Endothelial cell of umbilical vein (primary cell): Measurements from ENCODE around the gene KCNA2. TPM values are rescaled to one million over a fixed set of nuclear protein-coding genes. Genes with fewer than 3 reads are reported as not detected.

Experiments
- BruUV-seq: library from RNA; stranded (reverse); fragments of 400-500 nt; replicated peaks from 2 replicates; lab custom pipeline; 2021; lab: Mats Ljungman, UMichigan
- CTCF ChIA-PET: fragments of 300-600, 350-600 bp; sonication (Branson Sonifier 250); formaldehyde crosslinking; loops from one replicate; lab custom pipeline; 2021; ENCODE audit warnings: antibody characterized with exemption, inconsistent platforms; lab: Charles Lee
- POLR2A ChIA-PET: fragments of 300-600, 350-600 bp; sonication (Branson Sonifier 250); formaldehyde crosslinking; loops from one replicate; lab custom pipeline; 2021; ENCODE audit warnings: antibody characterized with exemption, inconsistent platforms; lab: Charles Lee
- DNase-seq: peaks from one replicate; pipeline ENCODE4 v3.0.0-alpha.2; 2011; ENCODE audit warnings: low read depth, low spot score
- FAIRE-seq: peaks from 2 replicates; lab custom pipeline; 2011; peaks lifted over from hg19 to GRCh38; lab: Jason Lieb, UNC
- H2AFZ ChIP-seq: 2 replicates; pipeline ENCODE4 v1.6.0; 2012; ENCODE audit warnings: low read depth, low read length, control low read depth, inconsistent platforms
- H3K27ac ChIP-seq: 2 replicates; pipeline ENCODE4 v1.5.1; 2011; ENCODE audit warnings: low read depth, mild to moderate bottlenecking, control low read depth, low read length, moderate library complexity; ENCODE audit not compliant: insufficient read depth
- H3K27me3 ChIP-seq, 2 experiments: 2 replicates each; pipeline versions ENCODE4 v1.6.0 to v1.6.1; 2011; ENCODE audit warnings: low read length in 2 of 2, mixed read lengths in 1 of 2; ENCODE audit not compliant: control insufficient read depth in 2 of 2, insufficient read depth in 2 of 2
- H3K36me3 ChIP-seq, 2 experiments: 2 replicates in 1 of 2; 3 replicates in 1 of 2; pipeline ENCODE4 v1.5.1; 2011; ENCODE audit warnings: low read length in 2 of 2, mild to moderate bottlenecking in 1 of 2, moderate library complexity in 1 of 2; ENCODE audit not compliant: control insufficient read depth in 2 of 2, insufficient read depth in 2 of 2; ENCODE audit errors: extremely low read depth in 1 of 2
- H3K4me1 ChIP-seq: 3 replicates; pipeline ENCODE4 v1.5.1; 2011; ENCODE audit warnings: mild to moderate bottlenecking, low read length; ENCODE audit not compliant: control insufficient read depth, insufficient read depth; ENCODE audit errors: extremely low read depth
- H3K4me2 ChIP-seq: 2 replicates; pipeline ENCODE4 v1.6.1; 2011; ENCODE audit warnings: low read length, control low read depth, mixed read lengths; ENCODE audit not compliant: insufficient read depth
- H3K4me3 ChIP-seq, 3 experiments: fragments of 200-600 bp in 1 of 3; sonication (generic), shearing (Covaris generic) in 1 of 3; replicated peaks in 1 of 3; 2 replicates each; pipeline ENCODE4 v1.5.1; 2011 to 2016; ENCODE audit warnings: control low read depth in 3 of 3, low read length in 3 of 3, mild to moderate bottlenecking in 2 of 3, inconsistent platforms in 1 of 3, low read depth in 1 of 3, moderate library complexity in 1 of 3; ENCODE audit not compliant: insufficient read depth in 1 of 3
- H3K79me2 ChIP-seq: 2 replicates; pipeline ENCODE4 v1.6.0; 2012; ENCODE audit warnings: low read length, inconsistent platforms; ENCODE audit not compliant: control insufficient read depth, insufficient read depth
- H3K9ac ChIP-seq: replicated peaks from 2 replicates; pipeline ENCODE3; 2011; ENCODE audit warnings: low read length, control low read depth; ENCODE audit not compliant: insufficient read depth; ENCODE audit errors: extremely low read depth
- H3K9me1 ChIP-seq: replicated peaks from 3 replicates; pipeline ENCODE4 v1.6.0; 2011; ENCODE audit warnings: mild to moderate bottlenecking, low read length; ENCODE audit not compliant: control insufficient read depth, insufficient read depth; ENCODE audit errors: extremely low read depth
- H3K9me3 ChIP-seq: replicated peaks from 2 replicates; pipeline ENCODE4 v1.5.1; 2012; ENCODE audit warnings: low read length, inconsistent platforms; ENCODE audit not compliant: control insufficient read depth, insufficient read depth
- H4K20me1 ChIP-seq: replicated peaks from 2 replicates; pipeline ENCODE3; 2011; ENCODE audit warnings: mild to moderate bottlenecking, low read length; ENCODE audit not compliant: control insufficient read depth, insufficient read depth; ENCODE audit errors: extremely low read depth
- CTCF ChIP-seq, 2 donors: IDR thresholded peaks; 1 replicate in 1 of 2; 2 replicates in 1 of 2; pipeline ENCODE4 v1.5.1; 2011; ENCODE audit warnings: low read length in 2 of 2, mild to moderate bottlenecking in 2 of 2, moderate library complexity in 2 of 2, control low read depth in 1 of 2, inconsistent platforms in 1 of 2, low read depth in 1 of 2; ENCODE audit not compliant: insufficient read depth in 1 of 2; ENCODE audit errors: extremely low read depth in 1 of 2
- FOS ChIP-seq: IDR thresholded peaks from 2 replicates; pipeline ENCODE4 v1.6.1; 2011; ENCODE audit warnings: mild to moderate bottlenecking, low read length, moderate library complexity, borderline replicate concordance; ENCODE audit not compliant: insufficient read depth
- GATA2 ChIP-seq: IDR thresholded peaks from 2 replicates; pipeline ENCODE4 v1.7.0; 2011; ENCODE audit warnings: low read depth, mild to moderate bottlenecking, moderate library complexity, mixed read lengths, low read length; ENCODE audit not compliant: insufficient read length, insufficient read depth
- JUN ChIP-seq: IDR thresholded peaks from 2 replicates; pipeline ENCODE4 v1.6.1; 2011; ENCODE audit warnings: borderline replicate concordance, low read depth; ENCODE audit not compliant: insufficient read length, insufficient read depth
- MYC ChIP-seq: IDR thresholded peaks from one replicate; pipeline ENCODE4 v1.6.1; 2011; ENCODE audit warnings: mild to moderate bottlenecking, low read depth, low read length
- POLR2A ChIP-seq: IDR thresholded peaks from 2 replicates; pipeline ENCODE4 v1.6.1; 2012; ENCODE audit warnings: low read depth, mild to moderate bottlenecking, control low read depth, low read length
- dilution Hi-C: fragments of 300-500 bp; cut with MboI; formaldehyde crosslinking; loops from one replicate; pipeline ENCODE4 v1.15.0; 2019; ENCODE audit warnings: low sequenced_read_pairs; ENCODE audit not compliant: extremely low pct_ligation_motif_present
- intact Hi-C: fragments of 100-400 bp; cut with micrococcal nuclease; formaldehyde crosslinking; loops from one replicate; pipeline ENCODE4 v1.10.0; 2022
- polyA plus RNA-seq, 4 experiments: library from polyadenylated mRNA; depleted of rRNA in 3 of 4; stranded (reverse) in 3 of 4; unstranded in 1 of 4; fragments of >200 nt; gene quantifications; 2 replicates each; pipeline versions ENCODE4 v1.2.1 to v1.2.3, GENCODE V29; 2011 to 2012; ENCODE audit warnings: missing spikeins in 1 of 4
- total RNA-seq: library from RNA; stranded (reverse); gene quantifications from 2 replicates; pipeline ENCODE4 v1.2.3, GENCODE V29; 2021

The KCNA2 gene
- total and polyA plus RNA-seq, 2 donors (not counting 3 experiments of a cell fraction or from before 2014, with no cell fraction given) = not detected

- TF ChIP-seq CTCF (IDR thresholded peaks at IDR 0.05; ENCODE audit: extremely low read depth in 1 of 2, insufficient read depth in 1 of 2, low read depth in 1 of 2, low read length in 2 of 2) (peak; percentile 92 to 98), GATA2 (no peak), MYC (no peak)
- H3K4me1 ChIP-seq = no peaks in the 10 kb centered on the region
- peaks cover 9 to 15% of the 10 kb centered on the region in 2 experiments for H3K27me3 ChIP-seq
- H3K36me3 ChIP-seq = no peaks in the 10 kb centered on the region
- H3K4me3 ChIP-seq = no peak overlapping the region
- no peak overlapping the region for H2AFZ ChIP-seq
- H3K79me2 ChIP-seq = no peaks in the 10 kb centered on the region
- intact Hi-C loops (loop anchor here (1.0 to 10.0 kb wide), 3 partner anchors 147 to 375 kb away; no protein-coding TSS in a partner anchor), dilution Hi-C loops (no loop called here)
- no peaks in the 10 kb centered on the region for H4K20me1 ChIP-seq
- no peak overlapping the region for H3K4me2 ChIP-seq
- no TSS peak for BruUV-seq
- peak; percentile 64 for FAIRE-seq
- CTCF ChIA-PET = interaction anchor here (0.6 to 3.7 kb wide), 28 partner anchors 9 to 782 kb away, joined by 3 to 70 read pairs (median 4); partner anchors contain the start of genes KCNA2 and KCNA3
- H3K27ac ChIP-seq = no peak overlapping the region
- no peaks in the 10 kb centered on the region for H3K9me3 ChIP-seq
- DNase-seq = peak; percentile 60
- POLR2A ChIA-PET = no interaction called here
- H3K9ac ChIP-seq = no peak overlapping the region
- H3K9me1 ChIP-seq = no peaks in the 10 kb centered on the region
These were observed 13.5 kb upstream of the KCNA2 start for GRCh38 chr1:110619412-110620249.

DNA sequence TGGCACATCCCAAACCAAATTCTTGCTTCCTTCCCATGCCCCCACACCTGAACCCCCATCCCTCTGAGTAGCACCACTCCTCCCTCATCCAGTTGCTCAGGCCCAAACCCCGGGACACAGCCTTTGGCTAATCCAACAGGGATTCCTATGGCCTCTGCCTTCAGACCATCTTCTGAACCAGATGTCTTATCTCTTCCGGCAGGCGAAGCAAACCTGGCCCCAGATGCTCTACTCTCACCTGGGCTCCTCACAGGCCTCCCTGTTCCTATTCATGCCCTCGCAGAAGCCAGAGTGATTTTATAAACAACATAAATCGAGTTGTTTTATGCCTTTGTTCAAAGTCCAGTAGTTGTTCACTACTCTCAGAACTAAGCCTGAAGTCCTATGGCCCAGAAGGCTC lies 12.5 kb upstream of the KCNA2 start:
- H3K27me3 ChIP-seq = peaks cover 9 to 15% of the 10 kb centered on the region in 2 experiments
- intact Hi-C loops (loop anchor here (1.0 kb wide), 2 partner anchors 148 to 165 kb away; no protein-coding TSS in a partner anchor), dilution Hi-C loops (no loop called here)
- no peak overlapping the region for H3K4me2 ChIP-seq
- H3K4me3 ChIP-seq = no peak overlapping the region
- BruUV-seq = no TSS peak
- ChIA-PET POLR2A (no interaction called here), CTCF (interaction anchor here (0.6 to 3.7 kb wide), 27 partner anchors 8 to 783 kb away, joined by 3 to 70 read pairs (median 4); partner anchors contain the start of genes KCNA2 and KCNA3)
- no peaks in the 10 kb centered on the region for H3K79me2 ChIP-seq
- H3K27ac ChIP-seq = no peak overlapping the region
- no peak for DNase-seq
- TF ChIP-seq FOS (no peak), POLR2A (no peak), MYC (no peak), CTCF (IDR thresholded peaks at IDR 0.05; ENCODE audit: extremely low read depth in 1 of 2, insufficient read depth in 1 of 2, low read depth in 1 of 2, low read length in 2 of 2) (no peak), JUN (no peak), GATA2 (no peak)
- no peak overlapping the region for H3K9ac ChIP-seq
- no peak for FAIRE-seq
- no peaks in the 10 kb centered on the region for H4K20me1 ChIP-seq
- no peaks in the 10 kb centered on the region for H3K4me1 ChIP-seq
- H2AFZ ChIP-seq = no peak overlapping the region
- H3K9me3 ChIP-seq = no peaks in the 10 kb centered on the region
- H3K36me3 ChIP-seq = no peaks in the 10 kb centered on the region
- no peaks in the 10 kb centered on the region for H3K9me1 ChIP-seq
